K562 (cell line): ENCODE measurements around the gene ADD3. TPM values are rescaled to one million over a fixed set of nuclear protein-coding genes. Genes with fewer than 3 reads are reported as not detected.

ENCODE experiments used
- ATAC-seq: fragments of 200-7000 bp; cut with Tn5 transposase; 3 replicates; pipeline ENCODE4 v1.9.1; 2020; ENCODE audit warnings: moderate library complexity
- BruUV-seq: library from RNA; stranded (reverse); fragments of 400-500 nt; replicated peaks from 2 replicates; lab custom pipeline; 2021; lab: Mats Ljungman, UMichigan
- CTCF ChIA-PET: fragments of 300-600 bp; formaldehyde crosslinking; extraction: SDS; loops from one replicate; lab custom pipeline; 2021; ENCODE audit warnings: low intra/inter-chr PET ratio; lab: Yijun Ruan, JAX
- POLR2A ChIA-PET: fragments of 300-600, 350-650 bp; sonication (Branson Sonifier 250); formaldehyde crosslinking; extraction: SDS; loops from one replicate; lab custom pipeline; 2021; ENCODE audit warnings: antibody characterized with exemption, inconsistent platforms; lab: Yijun Ruan, JAX
- DNase-seq, 4 experiments: peaks; one replicate each; pipeline versions ENCODE4 v3.0.0 to v3.0.0-alpha.2; 2011 to 2018; ENCODE audit warnings: low spot score in 3 of 4, mixed read lengths in 3 of 4; ENCODE audit errors: extremely low read depth in 1 of 4
- FAIRE-seq: peaks from 2 replicates; lab custom pipeline; 2011; peaks lifted over from hg19 to GRCh38; lab: Jason Lieb, UNC
- H2AFZ ChIP-seq: 2 replicates; pipeline ENCODE4 v1.6.0; 2011; ENCODE audit warnings: low read depth, low read length, control low read depth, inconsistent platforms
- H3K27ac ChIP-seq: fragments of 200-600 bp; 3 replicates; pipeline ENCODE4 v1.8.0; 2011; ENCODE audit warnings: low read depth, mild to moderate bottlenecking, control low read depth, inconsistent platforms, low read length, moderate library complexity, mixed read lengths; ENCODE audit errors: extremely low read depth
- H3K27me3 ChIP-seq, 2 experiments: fragments of 300-600 bp in 1 of 2; 2 replicates in 1 of 2; 3 replicates in 1 of 2; pipeline versions ENCODE4 v1.6.0 to v1.8.0; 2011; ENCODE audit warnings: inconsistent platforms in 2 of 2, low read length in 2 of 2, mild to moderate bottlenecking in 1 of 2, mixed read lengths in 1 of 2, moderate library complexity in 1 of 2; ENCODE audit not compliant: control insufficient read depth in 2 of 2, insufficient read depth in 2 of 2
- H3K36me3 ChIP-seq: fragments of 300-600 bp; 3 replicates; pipeline ENCODE4 v1.8.0; 2011; ENCODE audit warnings: mild to moderate bottlenecking, low read length, inconsistent platforms; ENCODE audit not compliant: control insufficient read depth, insufficient read depth
- H3K4me1 ChIP-seq, 2 experiments: fragments of 200-600 bp in 1 of 2; replicated peaks in 1 of 2; 2 replicates in 1 of 2; 3 replicates in 1 of 2; pipeline versions ENCODE4 v1.5.1 to v1.8.0; 2011; ENCODE audit warnings: inconsistent platforms in 2 of 2, low read length in 2 of 2, mild to moderate bottlenecking in 1 of 2, mixed read lengths in 1 of 2, moderate library complexity in 1 of 2; ENCODE audit not compliant: control insufficient read depth in 2 of 2, insufficient read depth in 2 of 2
- H3K4me2 ChIP-seq: 2 replicates; pipeline ENCODE4 v1.6.1; 2011; ENCODE audit warnings: low read length, control low read depth, inconsistent platforms, mixed read lengths; ENCODE audit not compliant: insufficient read depth
- H3K4me3 ChIP-seq: fragments of 200-600 bp; sonication (generic), shearing (Covaris generic); 2 replicates; pipeline ENCODE4 v1.5.1; 2016; ENCODE audit warnings: control low read depth, inconsistent platforms
- H3K79me2 ChIP-seq: fragments of 200-600 bp; 3 replicates; pipeline ENCODE4 v1.8.0; 2011; ENCODE audit warnings: low read length, inconsistent platforms; ENCODE audit not compliant: control insufficient read depth, insufficient read depth
- H3K9ac ChIP-seq, 2 experiments: 2 replicates each; pipeline versions ENCODE4 v1.6.0 to v1.6.1; 2011; ENCODE audit warnings: low read depth in 2 of 2, low read length in 2 of 2, control low read depth in 1 of 2, inconsistent platforms in 1 of 2, mild to moderate bottlenecking in 1 of 2, mixed read lengths in 1 of 2; ENCODE audit not compliant: insufficient read depth in 1 of 2
- H3K9me1 ChIP-seq: one replicate; pipeline ENCODE4 v1.6.0; 2011; ENCODE audit warnings: inconsistent platforms, mild to moderate bottlenecking, low read length, moderate library complexity; ENCODE audit not compliant: control insufficient read depth, insufficient read depth
- H3K9me3 ChIP-seq: replicated peaks from 2 replicates; pipeline ENCODE4 v1.5.1; 2011; ENCODE audit warnings: low read depth, low read length, inconsistent platforms; ENCODE audit not compliant: control insufficient read depth, insufficient read depth
- H4K20me1 ChIP-seq: replicated peaks from 2 replicates; pipeline ENCODE4 v1.6.1; 2011; ENCODE audit warnings: low read length, inconsistent platforms, mixed read lengths; ENCODE audit not compliant: control insufficient read depth, insufficient read depth
- CBFA2T2 ChIP-seq: fragments of 450-650 bp; conservative IDR thresholded peaks from 2 replicates; pipeline ENCODE4 v1.6.1; 2017; ENCODE audit warnings: mild to moderate bottlenecking
- CBFA2T3 ChIP-seq: fragments of 450-650 bp; IDR thresholded peaks from 2 replicates; pipeline ENCODE4 v1.6.1; 2017
- EP300 ChIP-seq: IDR thresholded peaks from 2 replicates; pipeline ENCODE4 v1.6.1; 2012; ENCODE audit warnings: low read length, improper control_type of control experiment
- GTF2A2 ChIP-seq: IDR thresholded peaks from 2 replicates; pipeline ENCODE4 v1.6.1; 2016; ENCODE audit warnings: mild to moderate bottlenecking, missing genetic modification characterization, missing compliant biosample characterization
- HMG20A ChIP-seq: fragments of 450-650 bp; formaldehyde crosslinking; conservative IDR thresholded peaks from 2 replicates; pipeline ENCODE4 v1.4.0; 2020; ENCODE audit warnings: mild to moderate bottlenecking, mixed read lengths
- JUN ChIP-seq, 2 experiments: sonication (generic) in 1 of 2; formaldehyde crosslinking in 1 of 2; IDR thresholded peaks; 2 replicates each; pipeline versions ENCODE4 v1.6.1 to v1.8.0; 2012 to 2022; ENCODE audit warnings: borderline replicate concordance in 2 of 2, mild to moderate bottlenecking in 2 of 2, improper control_type of control experiment in 1 of 2, low read depth in 1 of 2, low read length in 1 of 2, missing genetic modification reagents in 1 of 2
- KLF1 ChIP-seq: fragments of 450-650 bp; IDR thresholded peaks from 2 replicates; pipeline ENCODE4 v1.6.1; 2016; ENCODE audit warnings: missing genetic modification characterization, missing compliant biosample characterization
- MTA1 ChIP-seq: fragments of 450-650 bp; IDR thresholded peaks from 2 replicates; pipeline ENCODE4 v1.6.1; 2017; ENCODE audit warnings: borderline replicate concordance
- PTTG1 ChIP-seq: fragments of 450-650 bp; IDR thresholded peaks from 2 replicates; pipeline ENCODE4 v1.6.1; 2016; ENCODE audit warnings: low read depth, mild to moderate bottlenecking, missing genetic modification characterization, missing compliant biosample characterization
- SMAD2 ChIP-seq: fragments of 150-350 bp; IDR thresholded peaks from 2 replicates; pipeline ENCODE4 v1.6.1; 2014; ENCODE audit warnings: low read depth, mild to moderate bottlenecking, low read length
- TRIM24 ChIP-seq, 2 experiments: fragments of 450-650 bp; IDR thresholded peaks; 2 replicates each; pipeline ENCODE4 v1.6.1; 2016
- ZFP1 ChIP-seq: fragments of 450-650 bp; formaldehyde crosslinking; IDR thresholded peaks from 2 replicates; pipeline ENCODE4 v1.4.0; 2020; ENCODE audit warnings: mild to moderate bottlenecking, mixed read lengths
- ZMIZ1 ChIP-seq, 2 experiments: fragments of 150-350 bp in 1 of 2; IDR thresholded peaks; 2 replicates each; pipeline ENCODE4 v1.6.1; 2012 to 2016; ENCODE audit warnings: low read depth in 2 of 2, low read length in 2 of 2, mild to moderate bottlenecking in 1 of 2, moderate library complexity in 1 of 2
- WGBS: fragments of 100-300 bp; shearing (Covaris generic); methylation state at CpG from one replicate; pipeline ENCODE4 v1.1.6; 2016; ENCODE audit warnings: low coverage, mixed read lengths; ENCODE audit not compliant: insufficient coverage; ENCODE audit errors: missing lambda C conversion rate; 5-methylcytosine and 5-hydroxymethylcytosine counted together
- in situ Hi-C: fragments of 300-500 bp; cut with MboI; formaldehyde crosslinking; loops from 4 replicates; pipeline ENCODE4 v1.15.0; 2018; ENCODE audit warnings: inconsistent platforms, mixed read lengths
- intact Hi-C: fragments of 100-400 bp; cut with micrococcal nuclease; formaldehyde crosslinking; loops from 2 replicates; pipeline ENCODE4 v1.14.2; 2022
- polyA plus RNA-seq, 8 experiments: library from polyadenylated mRNA; depleted of rRNA in 4 of 8; stranded (reverse) in 5 of 8; unstranded in 3 of 8; fragments of >200 nt; fragmentation: Nextera tagmentation in 2 of 8; fragmentation: Illumina TruSeq in 1 of 8; extraction: Ambion mirVana in 2 of 8; extraction: Trizol in 1 of 8; gene quantifications; 2 replicates each; pipeline versions ENCODE4 v1.2.1 to v1.2.3, GENCODE V29; 2011 to 2014; ENCODE audit warnings: inconsistent platforms in 1 of 8, missing spikeins in 1 of 8
- total RNA-seq, 7 experiments: library from RNA; depleted of rRNA in 6 of 7; stranded (reverse); fragments of >200 nt in 6 of 7; fragmentation: Illumina TruSeq in 2 of 7; extraction: Trizol in 2 of 7; gene quantifications; 2 replicates each; pipeline versions ENCODE4 v1.2.1 to v1.2.3, GENCODE V29; 2011 to 2021; ENCODE audit warnings: low replicate concordance in 1 of 7

ADD3 gene
- total and polyA plus RNA-seq, 9 of the 15 experiments (the other 6 are each of a cell fraction or from before 2014, with no cell fraction given), result 13.2 to 125 (median 31.7) TPM

- WGBS, result 66% methylated on average over 13 of the region's 14 CpGs
- FAIRE-seq, result peak; percentile 29
- DNase-seq, result no peak
- in situ Hi-C loops, result no loop called here
- intact Hi-C loops, result no loop called here
- no peaks in the 10 kb centered on the region for H4K20me1 ChIP-seq
- H3K9me3 ChIP-seq, result no peaks in the 10 kb centered on the region
- no peak overlapping the region for H2AFZ ChIP-seq
- H3K27ac ChIP-seq, result no peak overlapping the region
- H3K4me1 ChIP-seq, result peaks cover 0 to 8% of the 10 kb centered on the region in 2 experiments; a peak in 2 of 5 replicates
- no peak for ATAC-seq
- no peak overlapping the region; a peak in 1 of 4 replicates for H3K9ac ChIP-seq
- no peaks in the 10 kb centered on the region for H3K9me1 ChIP-seq
- H3K79me2 ChIP-seq, result no peaks in the 10 kb centered on the region
- no peak overlapping the region for H3K4me2 ChIP-seq
- ChIA-PET CTCF (no interaction called here), POLR2A (interaction anchor here (1.0 kb wide), 1 partner anchor 14 kb away, joined by 3 read pairs; no protein-coding TSS in a partner anchor)
- no TSS peak for BruUV-seq
- peak; percentile 94 for TF ChIP-seq ZFP1 (CRISPR knock-in tag)
- no peak for TF ChIP-seq GTF2A2 (tag)
- 0 out of 2 replicates have a peak, but pooled peaks have one; percentile 8 for TF ChIP-seq CBFA2T2
- peak; percentile 51; the same call in 1 of the 2 replicates for TF ChIP-seq CBFA2T3
- no peak for TF ChIP-seq JUN (IDR thresholded peaks at IDR 0.05; ENCODE audit: borderline replicate concordance, low read depth, low read length)
- no peak for TF ChIP-seq JUN (CRISPR knock-in tag; IDR thresholded peaks at IDR 0.05; ENCODE audit: borderline replicate concordance)
- no peak for TF ChIP-seq ZMIZ1 (IDR thresholded peaks at IDR 0.05; ENCODE audit: low read depth in 2 of 2, low read length in 2 of 2)
- no peak for TF ChIP-seq HMG20A (CRISPR knock-in tag)
- 0 out of 4 replicates have a peak, but pooled peaks of 1 of the 2 experiments have one; percentile 15 for TF ChIP-seq TRIM24 (IDR thresholded peaks at IDR 0.05)
- no peak for TF ChIP-seq PTTG1 (tag)
- no peak for TF ChIP-seq MTA1
- no peak for TF ChIP-seq KLF1 (tag)
- no peak for TF ChIP-seq SMAD2
- TF ChIP-seq EP300, result peak; percentile 8; the same call in 1 of the 2 replicates
- no peaks in the 10 kb centered on the region for H3K27me3 ChIP-seq
- H3K4me3 ChIP-seq, result no peak overlapping the region
- no peaks in the 10 kb centered on the region for H3K36me3 ChIP-seq
Measured at GRCh38 chr10:109968953-109969759, 38.6 kb upstream of the ADD3 start.
